GM19193 (cell line): ENCODE measurements around the gene ASB1.

Source experiments
- POLR2A ChIP-seq: IDR thresholded peaks from 4 replicates; pipeline ENCODE4 v1.6.1; 2011; ENCODE audit not compliant: insufficient read depth, insufficient read length; ENCODE audit errors: extremely low read depth

ASB1 gene

GRCh38 chr2:238496756-238497609 lies 70.3 kb downstream of the ASB1 start:
- no peak for TF ChIP-seq POLR2A

- TF ChIP-seq POLR2A: no peak
Measured at GRCh38 chr2:238497610-238498005, 70.9 kb downstream of the ASB1 start.

GRCh38 chr2:238498188-238498587 lies 71.5 kb downstream of the ASB1 start:
- TF ChIP-seq POLR2A: no peak

- no peak for TF ChIP-seq POLR2A
Measured at GRCh38 chr2:238498691-238499295, 72.1 kb downstream of the ASB1 start.

- TF ChIP-seq POLR2A: no peak
Measured at GRCh38 chr2:238499731-238500580, 73.2 kb downstream of the ASB1 start.

- no peak for TF ChIP-seq POLR2A
Measured at GRCh38 chr2:238501311-238501710, 74.6 kb downstream of the ASB1 start.
